Neutrophil (primary cell): ENCODE measurements around the gene NELFCD.
"Not testable (repeated sequence)": the region's sequence is repeated elsewhere in the genome, so short reads cannot be mapped to it uniquely, and the experiment has no call there.

Experiments used
- H3K27ac ChIP-seq: fragments of 200-600 bp; sonication (generic); 2 replicates; pipeline ENCODE4 v1.5.1; 2016; ENCODE audit warnings: mild to moderate bottlenecking, moderate library complexity
- H3K27me3 ChIP-seq: fragments of 200-600 bp; sonication (generic); 2 replicates; pipeline ENCODE4 v1.6.0; 2016; ENCODE audit warnings: mild to moderate bottlenecking
- H3K36me3 ChIP-seq: fragments of 200-600 bp; sonication (generic); 2 replicates; pipeline ENCODE4 v1.5.1; 2017
- H3K4me1 ChIP-seq, 2 experiments: fragments of 200-600 bp in 1 of 2; sonication (generic) in 1 of 2; 1 replicate in 1 of 2; 2 replicates in 1 of 2; pipeline versions ENCODE4 v1.5.1 to v1.6.1; 2013 to 2016; ENCODE audit warnings: low read depth in 1 of 2, low read length in 1 of 2, mild to moderate bottlenecking in 1 of 2, moderate library complexity in 1 of 2; ENCODE audit not compliant: control insufficient read depth in 1 of 2, insufficient read depth in 1 of 2
- H3K4me3 ChIP-seq, 2 experiments: fragments of 200-600 bp in 1 of 2; sonication (generic) in 1 of 2; 1 replicate in 1 of 2; 2 replicates in 1 of 2; pipeline ENCODE4 v1.5.1; 2013 to 2016; ENCODE audit warnings: low read depth in 1 of 2, low read length in 1 of 2, mild to moderate bottlenecking in 1 of 2, moderate library complexity in 1 of 2
- H3K9me3 ChIP-seq: fragments of 200-600 bp; sonication (generic); 2 replicates; pipeline ENCODE4 v1.5.1; 2016
- TF ChIP-seq, protein P1 (sequence below): fragments of 200-600 bp; sonication (generic); IDR thresholded peaks from 2 replicates; pipeline ENCODE4 v1.5.1; 2016; ENCODE audit warnings: antibody characterized with exemption

NELFCD gene

DNA sequence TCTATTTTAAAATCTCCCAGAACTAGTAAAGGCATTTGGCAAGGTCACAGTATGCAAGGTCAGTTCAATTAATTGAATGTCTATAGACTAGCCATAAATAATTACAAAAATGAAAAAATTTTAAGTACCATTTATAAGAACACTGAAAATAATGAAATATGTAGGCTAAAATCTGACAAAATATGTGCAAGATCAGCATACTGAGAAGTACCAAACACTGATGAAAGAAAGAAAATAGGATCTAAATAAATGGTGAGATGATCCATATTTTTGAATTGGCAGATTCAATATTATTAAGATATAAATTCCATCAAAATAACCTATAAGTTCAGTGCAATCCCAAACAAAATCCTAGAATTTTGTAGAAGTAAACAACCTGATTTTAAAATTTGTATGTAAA is 28.0 kb upstream of the NELFCD start:
- Histone ChIP-seq H3K4me3 (no peak overlapping the region), H3K9me3 (no peaks in the 10 kb centered on the region), H3K36me3 (no peaks in the 10 kb centered on the region), H3K27me3 (no peaks in the 10 kb centered on the region), H3K4me1 (peaks cover 7 to 9% of the 10 kb centered on the region in 2 experiments), H3K27ac (no peak overlapping the region)
- TF ChIP-seq, protein P1, sequence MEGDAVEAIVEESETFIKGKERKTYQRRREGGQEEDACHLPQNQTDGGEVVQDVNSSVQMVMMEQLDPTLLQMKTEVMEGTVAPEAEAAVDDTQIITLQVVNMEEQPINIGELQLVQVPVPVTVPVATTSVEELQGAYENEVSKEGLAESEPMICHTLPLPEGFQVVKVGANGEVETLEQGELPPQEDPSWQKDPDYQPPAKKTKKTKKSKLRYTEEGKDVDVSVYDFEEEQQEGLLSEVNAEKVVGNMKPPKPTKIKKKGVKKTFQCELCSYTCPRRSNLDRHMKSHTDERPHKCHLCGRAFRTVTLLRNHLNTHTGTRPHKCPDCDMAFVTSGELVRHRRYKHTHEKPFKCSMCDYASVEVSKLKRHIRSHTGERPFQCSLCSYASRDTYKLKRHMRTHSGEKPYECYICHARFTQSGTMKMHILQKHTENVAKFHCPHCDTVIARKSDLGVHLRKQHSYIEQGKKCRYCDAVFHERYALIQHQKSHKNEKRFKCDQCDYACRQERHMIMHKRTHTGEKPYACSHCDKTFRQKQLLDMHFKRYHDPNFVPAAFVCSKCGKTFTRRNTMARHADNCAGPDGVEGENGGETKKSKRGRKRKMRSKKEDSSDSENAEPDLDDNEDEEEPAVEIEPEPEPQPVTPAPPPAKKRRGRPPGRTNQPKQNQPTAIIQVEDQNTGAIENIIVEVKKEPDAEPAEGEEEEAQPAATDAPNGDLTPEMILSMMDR, result no peak

DNA sequence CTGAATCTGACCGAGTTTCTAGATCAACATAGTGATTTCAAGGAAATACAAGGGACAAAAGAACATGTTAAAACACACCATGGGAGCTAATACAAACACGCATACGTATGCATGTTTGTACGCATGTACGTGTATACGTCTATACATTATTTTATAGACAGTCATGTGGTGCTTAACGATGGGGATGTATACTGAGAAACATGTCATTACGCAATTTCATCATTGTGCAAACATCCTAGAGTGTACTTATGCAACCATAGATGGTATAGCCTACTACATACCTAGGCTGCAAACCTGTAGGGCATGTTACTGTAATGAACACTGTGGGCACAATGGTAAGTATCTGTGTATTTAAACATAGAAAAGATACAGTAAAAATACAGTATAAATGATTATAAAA is 25.0 kb upstream of the NELFCD start:
- TF ChIP-seq, protein P1, result no peak
- no peaks in the 10 kb centered on the region for H3K9me3 ChIP-seq
- peaks cover 5% of the 10 kb centered on the region for H3K27me3 ChIP-seq
- H3K4me1 ChIP-seq, result peaks cover 7 to 9% of the 10 kb centered on the region in 2 experiments
- H3K36me3 ChIP-seq, result no peaks in the 10 kb centered on the region
- H3K27ac ChIP-seq, result no peak overlapping the region
- H3K4me3 ChIP-seq, result no peak overlapping the region

DNA sequence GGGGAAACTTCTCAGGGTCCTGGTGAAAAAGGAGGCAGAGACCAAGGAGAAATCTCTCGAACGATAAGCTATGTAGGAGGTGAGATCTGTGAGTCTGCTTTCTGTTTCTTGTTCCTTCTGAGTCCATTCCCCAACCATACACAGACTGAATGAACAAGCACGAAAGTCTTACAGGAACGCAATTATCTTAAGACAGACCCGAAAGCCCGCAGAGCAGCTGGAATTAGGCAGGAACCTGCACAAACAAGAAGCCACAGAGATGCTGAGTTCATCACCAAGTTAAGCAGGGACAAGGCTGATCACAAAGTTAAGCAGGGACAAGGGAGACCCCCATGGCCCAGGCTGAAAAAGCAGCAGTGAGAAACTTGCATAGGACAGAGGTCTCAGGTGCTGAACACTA is 21.4 kb upstream of the NELFCD start:
- peaks cover 5% of the 10 kb centered on the region for H3K27me3 ChIP-seq
- H3K4me3 ChIP-seq, result no peak overlapping the region
- TF ChIP-seq, protein P1, result no peak
- no peaks in the 10 kb centered on the region for H3K36me3 ChIP-seq
- peaks cover 7 to 9% of the 10 kb centered on the region in 2 experiments for H3K4me1 ChIP-seq
- no peaks in the 10 kb centered on the region for H3K9me3 ChIP-seq
- no peak overlapping the region for H3K27ac ChIP-seq

DNA sequence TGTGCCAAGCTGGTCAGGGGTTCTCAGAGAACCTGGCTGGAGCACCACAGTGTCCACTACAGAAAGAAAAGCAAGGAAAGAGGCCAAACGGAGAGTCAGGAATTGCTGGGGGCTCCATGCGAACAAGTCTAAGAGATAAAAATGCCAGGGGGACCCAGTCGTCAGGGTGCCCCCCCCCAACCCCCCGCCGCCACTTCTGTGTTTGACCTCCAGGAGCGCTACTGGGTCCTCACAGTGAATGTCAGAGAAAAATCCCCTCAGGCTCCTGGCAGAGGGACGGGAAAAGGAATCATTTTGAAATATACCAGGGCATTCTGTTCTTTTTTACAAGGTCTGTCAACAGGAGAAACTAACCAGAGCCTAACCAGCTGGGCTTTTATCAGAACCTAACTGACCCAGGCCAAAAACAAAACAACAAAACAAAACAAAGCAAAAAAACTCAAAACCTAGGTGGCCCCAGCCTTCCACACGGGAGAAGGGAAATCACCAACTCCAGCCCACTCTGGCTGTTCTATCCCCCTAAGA is 17.9 kb upstream of the NELFCD start:
- Histone ChIP-seq H3K27me3 (peaks cover 10% of the 10 kb centered on the region), H3K4me1 (no peaks in the 10 kb centered on the region), H3K9me3 (no peaks in the 10 kb centered on the region), H3K4me3 (no peak overlapping the region), H3K36me3 (no peaks in the 10 kb centered on the region), H3K27ac (no peak overlapping the region)
- TF ChIP-seq, protein P1, result no peak

DNA sequence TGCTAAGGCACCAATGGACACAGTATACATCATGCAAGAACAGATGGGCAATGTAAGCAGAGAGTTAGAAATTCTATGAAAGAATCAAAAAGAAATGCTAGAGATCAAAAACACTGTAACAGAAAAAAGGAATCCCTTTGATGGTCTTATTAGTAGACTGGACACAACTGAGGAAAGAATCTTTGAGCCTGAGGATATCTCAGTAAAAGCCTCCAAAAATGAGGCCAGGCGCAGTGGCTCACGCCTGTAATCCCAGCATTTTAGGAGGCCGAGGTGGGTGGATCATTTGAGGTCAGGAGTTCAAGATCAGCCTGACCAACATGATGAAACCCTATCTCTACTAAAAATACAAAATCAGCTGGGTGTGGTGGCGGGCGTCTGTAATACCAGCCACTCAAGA is 17.1 kb upstream of the NELFCD start:
- H3K27ac ChIP-seq, H3K36me3 ChIP-seq, H3K4me1 ChIP-seq, H3K4me3 ChIP-seq, H3K9me3 ChIP-seq: not testable (repeated sequence)
- peaks cover 17% of the 10 kb centered on the region for H3K27me3 ChIP-seq

DNA sequence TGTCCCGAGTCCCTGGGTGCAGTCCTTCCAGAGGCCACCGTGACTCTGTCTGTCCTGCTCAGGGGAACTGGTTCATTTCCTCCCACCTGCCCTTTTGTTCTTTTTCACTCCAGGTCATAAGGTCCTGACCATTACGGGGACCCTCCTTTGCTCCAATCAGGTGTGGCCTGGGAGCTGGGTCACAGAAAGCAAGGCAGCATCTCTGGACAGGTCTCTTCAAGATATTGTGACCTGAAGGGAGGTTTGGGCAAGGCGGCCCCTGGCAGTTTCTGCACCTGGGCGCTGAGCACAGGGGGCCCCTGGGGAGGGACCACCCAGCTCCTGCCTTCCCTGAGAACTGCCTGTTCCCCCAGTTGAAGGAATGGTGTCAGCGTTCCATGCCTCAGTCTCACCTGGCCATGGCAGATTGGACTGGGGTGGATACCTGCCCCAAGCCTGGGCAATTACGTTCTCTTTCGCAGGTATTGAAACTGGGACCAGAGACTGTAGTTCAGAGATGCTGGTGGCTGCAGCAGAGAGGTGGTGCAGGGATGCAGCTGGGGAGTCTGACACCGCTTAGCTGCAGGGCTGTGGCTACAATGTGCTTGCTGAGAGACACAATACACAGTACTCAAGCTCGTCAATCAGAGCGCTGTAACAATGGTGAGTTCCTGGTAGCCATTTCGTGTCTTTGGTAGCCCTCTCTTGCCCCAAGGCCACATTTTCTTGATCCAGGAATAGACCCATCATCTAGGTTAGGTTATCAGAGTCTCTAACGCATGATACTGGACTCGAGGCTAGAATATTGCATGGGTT is 15.6 kb upstream of the NELFCD start:
- TF ChIP-seq, protein P1, result no peak
- Histone ChIP-seq H3K4me3 (no peak overlapping the region), H3K27ac (no peak overlapping the region), H3K27me3 (peaks cover 22% of the 10 kb centered on the region), H3K9me3 (no peaks in the 10 kb centered on the region), H3K4me1 (no peaks in the 10 kb centered on the region), H3K36me3 (no peaks in the 10 kb centered on the region)
